Activated T-helper 2 cell treated with anti-CD3 and anti-CD28 coated beads, Interferon-gamma antibody, Interleukin-2, Interleukin-4, amounts not matched to agents 10 μg/mL and 5 μg/mL and 100 μg/mL, durations not matched to agents 14 hours and 24 hours and 36 hours (primary cell): ENCODE results near the gene EWSR1. TPM values are rescaled to one million over a fixed set of nuclear protein-coding genes. Genes with fewer than 3 reads are reported as not detected.

ENCODE experiments used
- DNase-seq: peaks from one replicate; pipeline ENCODE4 v3.0.0; 2021; ENCODE audit warnings: low spot score
- H3K27ac Mint-ChIP-seq: one replicate; pipeline ENCODE4 v1.8.0; 2021; ENCODE audit warnings: mixed read lengths
- H3K27me3 Mint-ChIP-seq: one replicate; pipeline ENCODE4 v1.8.0; 2021; ENCODE audit warnings: low read depth, mixed read lengths
- H3K36me3 Mint-ChIP-seq: one replicate; pipeline ENCODE4 v1.8.0; 2021; ENCODE audit warnings: low read depth, mixed read lengths
- H3K4me1 Mint-ChIP-seq: one replicate; pipeline ENCODE4 v1.8.0; 2021; ENCODE audit warnings: low read depth, mixed read lengths
- H3K4me3 Mint-ChIP-seq: one replicate; pipeline ENCODE4 v1.8.0; 2021; ENCODE audit warnings: low read depth, mild to moderate bottlenecking, moderate library complexity, mixed read lengths
- H3K9me3 Mint-ChIP-seq: one replicate; pipeline ENCODE4 v1.8.0; 2021; ENCODE audit warnings: mixed read lengths
- intact Hi-C: fragments of 100-400 bp; cut with micrococcal nuclease; formaldehyde crosslinking; loops from one replicate; pipeline ENCODE4 v1.15.1; 2023
- total RNA-seq: library from RNA; stranded (reverse); gene quantifications from 2 replicates; pipeline ENCODE4 v1.2.3, GENCODE V29; 2022

Gene EWSR1
- total RNA-seq, 1 donor from 2014 or later = 436 TPM

GRCh38 chr22:29254286-29254660 lies 13.8 kb upstream of the EWSR1 start:
- Mint-ChIP-seq H3K4me1 (peaks cover 6% of the 10 kb centered on the region), H3K4me3 (no peak overlapping the region), H3K9me3 (no peaks in the 10 kb centered on the region), H3K36me3 (no peaks in the 10 kb centered on the region), H3K27me3 (peaks cover 3% of the 10 kb centered on the region), H3K27ac (no peak overlapping the region)
- no peak for DNase-seq
- intact Hi-C loops = no loop called here

GRCh38 chr22:29255064-29255621 lies 12.9 kb upstream of the EWSR1 start:
- H3K4me3 Mint-ChIP-seq = no peak overlapping the region
- no peaks in the 10 kb centered on the region for H3K36me3 Mint-ChIP-seq
- no peaks in the 10 kb centered on the region for H3K9me3 Mint-ChIP-seq
- DNase-seq = no peak
- peaks cover 3% of the 10 kb centered on the region for H3K27me3 Mint-ChIP-seq
- H3K4me1 Mint-ChIP-seq = peaks cover 6% of the 10 kb centered on the region
- intact Hi-C loops = no loop called here
- H3K27ac Mint-ChIP-seq = no peak overlapping the region

GRCh38 chr22:29256606-29257325 lies 11.3 kb upstream of the EWSR1 start:
- no peak for DNase-seq
- no peaks in the 10 kb centered on the region for H3K36me3 Mint-ChIP-seq
- H3K27me3 Mint-ChIP-seq = peaks cover 3% of the 10 kb centered on the region
- H3K4me1 Mint-ChIP-seq = peaks cover 6% of the 10 kb centered on the region
- no peaks in the 10 kb centered on the region for H3K9me3 Mint-ChIP-seq
- no peak overlapping the region for H3K4me3 Mint-ChIP-seq
- H3K27ac Mint-ChIP-seq = no peak overlapping the region
- intact Hi-C loops = no loop called here

GRCh38 chr22:29257751-29258181 lies 10.3 kb upstream of the EWSR1 start:
- intact Hi-C loops = no loop called here
- no peaks in the 10 kb centered on the region for H3K36me3 Mint-ChIP-seq
- H3K4me3 Mint-ChIP-seq = no peak overlapping the region
- no peaks in the 10 kb centered on the region for H3K27me3 Mint-ChIP-seq
- DNase-seq = no peak
- H3K9me3 Mint-ChIP-seq = no peaks in the 10 kb centered on the region
- peaks cover 6% of the 10 kb centered on the region for H3K4me1 Mint-ChIP-seq
- no peak overlapping the region for H3K27ac Mint-ChIP-seq

GRCh38 chr22:29258407-29259252 lies 9.4 kb upstream of the EWSR1 start:
- no peak overlapping the region for H3K27ac Mint-ChIP-seq
- H3K36me3 Mint-ChIP-seq = no peaks in the 10 kb centered on the region
- intact Hi-C loops = no loop called here
- H3K4me3 Mint-ChIP-seq = no peak overlapping the region
- no peaks in the 10 kb centered on the region for H3K27me3 Mint-ChIP-seq
- H3K9me3 Mint-ChIP-seq = no peaks in the 10 kb centered on the region
- H3K4me1 Mint-ChIP-seq = peaks cover 6% of the 10 kb centered on the region
- DNase-seq = no peak

GRCh38 chr22:29259253-29259899 lies 8.7 kb upstream of the EWSR1 start:
- Mint-ChIP-seq H3K27me3 (no peaks in the 10 kb centered on the region), H3K4me3 (no peak overlapping the region), H3K4me1 (peaks cover 3% of the 10 kb centered on the region), H3K9me3 (no peaks in the 10 kb centered on the region), H3K27ac (no peak overlapping the region), H3K36me3 (peaks cover 2% of the 10 kb centered on the region)
- intact Hi-C loops = no loop called here
- no peak for DNase-seq

GRCh38 chr22:29260031-29260560 lies 8.0 kb upstream of the EWSR1 start:
- Mint-ChIP-seq H3K27ac (no peak overlapping the region), H3K9me3 (no peaks in the 10 kb centered on the region), H3K27me3 (no peaks in the 10 kb centered on the region), H3K36me3 (peaks cover 5% of the 10 kb centered on the region), H3K4me1 (no peaks in the 10 kb centered on the region), H3K4me3 (no peak overlapping the region)
- intact Hi-C loops = loop anchor here (10.0 kb wide), 1 partner anchor 865 kb away; no protein-coding TSS in a partner anchor
- no peak for DNase-seq

GRCh38 chr22:29260601-29261315 lies 7.3 kb upstream of the EWSR1 start:
- no peak overlapping the region for H3K27ac Mint-ChIP-seq
- H3K36me3 Mint-ChIP-seq = peaks cover 8% of the 10 kb centered on the region
- no peaks in the 10 kb centered on the region for H3K9me3 Mint-ChIP-seq
- no peak for DNase-seq
- H3K27me3 Mint-ChIP-seq = no peaks in the 10 kb centered on the region
- no peaks in the 10 kb centered on the region for H3K4me1 Mint-ChIP-seq
- intact Hi-C loops = loop anchor here (10.0 kb wide), 1 partner anchor 866 kb away; no protein-coding TSS in a partner anchor
- no peak overlapping the region for H3K4me3 Mint-ChIP-seq

- no peak overlapping the region for H3K4me3 Mint-ChIP-seq
- DNase-seq = no peak
- H3K27ac Mint-ChIP-seq = no peak overlapping the region
- H3K27me3 Mint-ChIP-seq = no peaks in the 10 kb centered on the region
- H3K4me1 Mint-ChIP-seq = peaks cover 10% of the 10 kb centered on the region
- H3K9me3 Mint-ChIP-seq = no peaks in the 10 kb centered on the region
- peaks cover 30% of the 10 kb centered on the region for H3K36me3 Mint-ChIP-seq
- intact Hi-C loops = loop anchor here (10.0 kb wide), 1 partner anchor 869 kb away; no protein-coding TSS in a partner anchor
Measured at GRCh38 chr22:29263791-29264276, 4.2 kb upstream of the EWSR1 start.

GRCh38 chr22:29265305-29265704 lies 2.8 kb upstream of the EWSR1 start:
- Mint-ChIP-seq H3K27me3 (no peaks in the 10 kb centered on the region), H3K4me3 (no peak overlapping the region), H3K36me3 (peaks cover 44% of the 10 kb centered on the region), H3K27ac (no peak overlapping the region), H3K4me1 (peaks cover 15% of the 10 kb centered on the region), H3K9me3 (no peaks in the 10 kb centered on the region)
- intact Hi-C loops = loop anchor here (5.0 to 10.0 kb wide), 2 partner anchors 468 to 871 kb away; no protein-coding TSS in a partner anchor
- DNase-seq = no peak

- Mint-ChIP-seq H3K4me3 (peak overlapping the region; percentile 86), H3K9me3 (no peaks in the 10 kb centered on the region), H3K27ac (peak overlapping the region; percentile 94), H3K36me3 (peaks cover 51% of the 10 kb centered on the region), H3K27me3 (no peaks in the 10 kb centered on the region), H3K4me1 (peaks cover 21% of the 10 kb centered on the region)
- intact Hi-C loops = loop anchor here (5.0 to 10.0 kb wide), 2 partner anchors 469 to 871 kb away; no protein-coding TSS in a partner anchor
- DNase-seq = no peak
Measured at GRCh38 chr22:29265929-29266328, 2.1 kb upstream of the EWSR1 start.
